K562 (cell line): ENCODE results near the gene OR2C1. TPM values are rescaled to one million over a fixed set of nuclear protein-coding genes. Genes with fewer than 3 reads are reported as not detected.

Source experiments
- CBX2 ChIP-seq: fragments of 200-600 bp; sonication (generic); IDR thresholded peaks from one replicate; pipeline ENCODE4 v1.6.1; 2012; ENCODE audit warnings: mild to moderate bottlenecking, low read length, inconsistent platforms; ENCODE audit not compliant: insufficient read depth, poor library complexity, severe bottlenecking
- GTF2A2 ChIP-seq: IDR thresholded peaks from 2 replicates; pipeline ENCODE4 v1.6.1; 2016; ENCODE audit warnings: mild to moderate bottlenecking, missing genetic modification characterization, missing compliant biosample characterization
- ID3 ChIP-seq, 2 experiments: fragments of 250-450 bp in 1 of 2; fragments of 450-650 bp in 1 of 2; sonication (Bioruptor Pico) in 1 of 2; IDR thresholded peaks; 2 replicates each; pipeline versions ENCODE4 v1.6.1 to v1.8.0; 2016 to 2021; ENCODE audit warnings: mild to moderate bottlenecking in 2 of 2, moderate library complexity in 2 of 2, missing compliant biosample characterization in 1 of 2, missing genetic modification characterization in 1 of 2
- JUN ChIP-seq, 2 experiments: sonication (generic) in 1 of 2; formaldehyde crosslinking in 1 of 2; IDR thresholded peaks; 2 replicates each; pipeline versions ENCODE4 v1.6.1 to v1.8.0; 2012 to 2022; ENCODE audit warnings: borderline replicate concordance in 2 of 2, mild to moderate bottlenecking in 2 of 2, improper control_type of control experiment in 1 of 2, low read depth in 1 of 2, low read length in 1 of 2, missing genetic modification reagents in 1 of 2
- MCM5 ChIP-seq: fragments of 450-650 bp; IDR thresholded peaks from 2 replicates; pipeline ENCODE4 v1.6.1; 2016; ENCODE audit warnings: low read depth
- MEIS2 ChIP-seq: fragments of 450-650 bp; IDR thresholded peaks from 2 replicates; pipeline ENCODE4 v1.6.1; 2014; ENCODE audit warnings: mild to moderate bottlenecking; ENCODE audit not compliant: partially characterized antibody
- MTA1 ChIP-seq: fragments of 450-650 bp; IDR thresholded peaks from 2 replicates; pipeline ENCODE4 v1.6.1; 2017; ENCODE audit warnings: borderline replicate concordance
- MYBL2 ChIP-seq, 2 experiments: fragments of 450-650 bp in 1 of 2; sonication (generic) in 1 of 2; formaldehyde crosslinking in 1 of 2; IDR thresholded peaks; 2 replicates each; pipeline versions ENCODE4 v1.6.1 to v1.8.1; 2017 to 2022; ENCODE audit warnings: borderline replicate concordance in 1 of 2, inconsistent platforms in 1 of 2, low read depth in 1 of 2, mild to moderate bottlenecking in 1 of 2, missing genetic modification reagents in 1 of 2, moderate library complexity in 1 of 2
- MYNN ChIP-seq, 2 experiments: sonication (generic); formaldehyde crosslinking in 1 of 2; IDR thresholded peaks; 2 replicates each; pipeline versions ENCODE4 v1.5.0 to v1.6.1; 2016 to 2020; ENCODE audit warnings: antibody characterized with exemption in 1 of 2, missing genetic modification reagents in 1 of 2
- NEUROD1 ChIP-seq: fragments of 150-350 bp; IDR thresholded peaks from 2 replicates; pipeline ENCODE4 v1.6.1; 2014; ENCODE audit warnings: borderline replicate concordance, low read length, low read depth; ENCODE audit not compliant: partially characterized antibody
- NR4A1 ChIP-seq, 2 experiments: fragments of 250-450 bp in 1 of 2; fragments of 450-650 bp in 1 of 2; sonication (Bioruptor Pico) in 1 of 2; IDR thresholded peaks; 2 replicates each; pipeline versions ENCODE4 v1.4.0 to v1.6.1; 2016 to 2020; ENCODE audit warnings: mild to moderate bottlenecking in 2 of 2, missing compliant biosample characterization in 1 of 2, missing genetic modification characterization in 1 of 2, moderate library complexity in 1 of 2
- PHB ChIP-seq: fragments of 250-450 bp; sonication (Bioruptor Pico); IDR thresholded peaks from 2 replicates; pipeline ENCODE4 v1.5.0; 2021
- RFX5 ChIP-seq: IDR thresholded peaks from 2 replicates; pipeline ENCODE4 v1.6.1; 2011; ENCODE audit warnings: low read depth, mild to moderate bottlenecking, improper control_type of control experiment, low read length
- SAP30 ChIP-seq: fragments of 200-600 bp; sonication (generic); IDR thresholded peaks from 2 replicates; pipeline ENCODE4 v1.6.1; 2012; ENCODE audit warnings: borderline replicate concordance, low read depth, mild to moderate bottlenecking, moderate library complexity, low read length, control low read depth, inconsistent platforms; ENCODE audit not compliant: insufficient read depth, poor library complexity, severe bottlenecking
- SIRT6 ChIP-seq: IDR thresholded peaks from one replicate; pipeline ENCODE4 v1.6.1; 2012; ENCODE audit warnings: low read depth, mild to moderate bottlenecking, control low read depth, inconsistent platforms, low read length, moderate library complexity
- STAT5B ChIP-seq: fragments of 250-450 bp; sonication (Bioruptor Pico); IDR thresholded peaks from 2 replicates; pipeline ENCODE4 v1.8.0; 2021; ENCODE audit warnings: mild to moderate bottlenecking, inconsistent platforms
- TAF7 ChIP-seq: fragments of 450-650 bp; IDR thresholded peaks from 2 replicates; pipeline ENCODE4 v1.6.1; 2016; ENCODE audit warnings: missing genetic modification characterization, missing compliant biosample characterization
- THAP7 ChIP-seq: fragments of 250-450 bp; sonication (Bioruptor Pico); IDR thresholded peaks from 2 replicates; pipeline ENCODE4 v1.5.0; 2021
- THRB ChIP-seq: fragments of 450-650 bp; formaldehyde crosslinking; conservative IDR thresholded peaks from 2 replicates; pipeline ENCODE4 v1.4.0; 2022; ENCODE audit warnings: mild to moderate bottlenecking, missing genetic modification characterization
- XRCC5 ChIP-seq: fragments of 200-400 bp; formaldehyde crosslinking; IDR thresholded peaks from 2 replicates; pipeline ENCODE4 v1.6.1; 2017; ENCODE audit warnings: low read depth, mild to moderate bottlenecking, low read length
- ZFP30 ChIP-seq: fragments of 250-450 bp; sonication (Bioruptor Pico); IDR thresholded peaks from 2 replicates; pipeline ENCODE4 v1.8.0; 2022; ENCODE audit warnings: moderate library complexity, mild to moderate bottlenecking, inconsistent platforms, borderline replicate concordance
- ZNF175 ChIP-seq: fragments of 200-800 bp; sonication (Bioruptor generic); IDR thresholded peaks from 2 replicates; pipeline ENCODE4 v1.6.1; 2016; ENCODE audit warnings: low read depth, mild to moderate bottlenecking, missing genetic modification characterization, missing compliant biosample characterization
- ZNF780A ChIP-seq: fragments of 250-450 bp; sonication (Bioruptor Pico); IDR thresholded peaks from 2 replicates; pipeline ENCODE4 v1.5.0; 2021; ENCODE audit warnings: mild to moderate bottlenecking
- polyA plus RNA-seq, 8 experiments: library from polyadenylated mRNA; depleted of rRNA in 4 of 8; stranded (reverse) in 5 of 8; unstranded in 3 of 8; fragments of >200 nt; fragmentation: Nextera tagmentation in 2 of 8; fragmentation: Illumina TruSeq in 1 of 8; extraction: Ambion mirVana in 2 of 8; extraction: Trizol in 1 of 8; gene quantifications; 2 replicates each; pipeline versions ENCODE4 v1.2.1 to v1.2.3, GENCODE V29; 2011 to 2014; ENCODE audit warnings: inconsistent platforms in 1 of 8, missing spikeins in 1 of 8
- total RNA-seq, 7 experiments: library from RNA; depleted of rRNA in 6 of 7; stranded (reverse); fragments of >200 nt in 6 of 7; fragmentation: Illumina TruSeq in 2 of 7; extraction: Trizol in 2 of 7; gene quantifications; 2 replicates each; pipeline versions ENCODE4 v1.2.1 to v1.2.3, GENCODE V29; 2011 to 2021; ENCODE audit warnings: low replicate concordance in 1 of 7

The OR2C1 gene
- total and polyA plus RNA-seq, 9 of the 15 experiments (the other 6 are each of a cell fraction or from before 2014, with no cell fraction given), result not detected

DNA sequence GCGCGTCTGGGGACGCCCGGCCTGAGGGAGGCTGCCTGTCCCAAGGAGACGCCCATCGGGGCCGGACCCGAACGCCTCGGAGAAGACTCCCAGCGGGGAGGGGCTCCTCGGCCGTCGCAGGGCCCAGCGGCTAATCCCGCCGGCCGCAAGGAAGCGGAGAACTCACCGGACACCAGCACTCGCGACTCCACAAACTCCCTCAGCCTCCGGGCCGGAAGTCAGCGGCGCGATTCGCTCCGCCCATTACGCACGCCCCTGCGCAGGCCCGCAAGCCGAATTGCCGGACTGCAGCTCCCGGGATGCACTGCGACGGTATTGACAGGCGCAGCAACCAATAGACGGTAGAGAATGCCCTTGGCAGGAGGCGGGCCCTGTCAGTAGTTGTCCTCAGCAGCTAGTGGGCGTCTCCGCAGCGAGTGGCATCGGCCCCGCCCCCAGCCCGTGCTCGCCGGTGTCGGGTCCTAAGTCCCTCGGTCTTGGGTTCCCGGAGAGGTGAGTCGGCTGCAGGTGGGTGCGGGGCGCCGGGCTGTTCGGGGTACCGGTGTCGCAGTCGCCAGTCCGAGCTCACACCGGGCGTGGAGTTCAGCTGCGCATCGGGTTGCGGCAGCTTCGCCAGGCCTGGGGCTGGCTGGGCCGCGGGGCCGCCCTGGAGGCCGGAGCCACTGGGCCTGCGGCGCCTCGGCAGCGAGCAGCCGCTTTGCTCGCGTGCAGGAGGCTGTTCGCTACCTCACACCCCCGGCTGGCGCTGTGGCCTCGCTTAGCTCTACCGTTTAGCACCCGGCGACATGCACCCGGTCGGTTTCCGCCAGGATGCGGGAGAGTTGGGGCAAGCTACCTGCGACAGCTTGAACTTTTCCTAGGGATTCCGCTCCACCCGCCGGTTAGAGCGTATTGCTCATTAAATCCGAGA, 45.3 kb downstream of the OR2C1 start, which contains the start of the genes ZNF174 and ZSCAN32 (continued):
- TF ChIP-seq GTF2A2 (tag) (no peak), ZNF780A (CRISPR knock-in tag) (no peak), TAF7 (peak; percentile 72), NEUROD1 (peak; percentile 89), THAP7 (no peak), ZFP30 (CRISPR knock-in tag) (no peak), MYNN (IDR thresholded peaks at IDR 0.05) (no peak), MYNN (CRISPR knock-in tag; IDR thresholded peaks at IDR 0.05) (no peak), STAT5B (CRISPR knock-in tag) (no peak), NR4A1 (CRISPR knock-in tag; IDR thresholded peaks at IDR 0.05) (peak; percentile 42; the same call in 1 of the 2 replicates), NR4A1 (tag; IDR thresholded peaks at IDR 0.05) (no peak), JUN (IDR thresholded peaks at IDR 0.05; ENCODE audit: borderline replicate concordance, low read depth, low read length) (no peak), JUN (CRISPR knock-in tag; IDR thresholded peaks at IDR 0.05; ENCODE audit: borderline replicate concordance) (0 out of 2 replicates have a peak, but pooled peaks have one; percentile 60), THRB (no peak), PHB (CRISPR knock-in tag) (no peak; the same call in 1 of the 2 replicates), RFX5 (no peak), MTA1 (no peak), XRCC5 (0 out of 2 replicates have a peak, but pooled peaks have one; percentile 47), ZNF175 (CRISPR knock-in tag) (no peak), MEIS2 (peak; percentile 93), MCM5 (no peak), ID3 (CRISPR knock-in tag; IDR thresholded peaks at IDR 0.05) (no peak), ID3 (tag; IDR thresholded peaks at IDR 0.05) (no peak), MYBL2 (IDR thresholded peaks at IDR 0.05; ENCODE audit: low read depth) (no peak), MYBL2 (CRISPR knock-in tag; IDR thresholded peaks at IDR 0.05; ENCODE audit: borderline replicate concordance) (no peak), SAP30 (peak; percentile 57), SIRT6 (no peak), CBX2 (no peak)
